A673 (cell line): ENCODE data around the gene BRI3.

Experiments used
- EZH2 ChIP-seq: fragments of 200-600 bp; sonication (generic); IDR thresholded peaks from 2 replicates; pipeline ENCODE4 v1.6.1; 2017; ENCODE audit warnings: borderline replicate concordance, low read depth, mild to moderate bottlenecking, mixed read lengths, antibody characterized with exemption, low read length; ENCODE audit not compliant: poor library complexity, severe bottlenecking
- TF ChIP-seq, protein P1 (sequence below): fragments of 300-800, 200-600 bp; sonication (generic); conservative IDR thresholded peaks from 2 replicates; pipeline ENCODE4 v1.5.1; 2017; ENCODE audit warnings: low read depth, mild to moderate bottlenecking, antibody characterized with exemption, low read length, moderate library complexity, mixed read lengths

DNA sequence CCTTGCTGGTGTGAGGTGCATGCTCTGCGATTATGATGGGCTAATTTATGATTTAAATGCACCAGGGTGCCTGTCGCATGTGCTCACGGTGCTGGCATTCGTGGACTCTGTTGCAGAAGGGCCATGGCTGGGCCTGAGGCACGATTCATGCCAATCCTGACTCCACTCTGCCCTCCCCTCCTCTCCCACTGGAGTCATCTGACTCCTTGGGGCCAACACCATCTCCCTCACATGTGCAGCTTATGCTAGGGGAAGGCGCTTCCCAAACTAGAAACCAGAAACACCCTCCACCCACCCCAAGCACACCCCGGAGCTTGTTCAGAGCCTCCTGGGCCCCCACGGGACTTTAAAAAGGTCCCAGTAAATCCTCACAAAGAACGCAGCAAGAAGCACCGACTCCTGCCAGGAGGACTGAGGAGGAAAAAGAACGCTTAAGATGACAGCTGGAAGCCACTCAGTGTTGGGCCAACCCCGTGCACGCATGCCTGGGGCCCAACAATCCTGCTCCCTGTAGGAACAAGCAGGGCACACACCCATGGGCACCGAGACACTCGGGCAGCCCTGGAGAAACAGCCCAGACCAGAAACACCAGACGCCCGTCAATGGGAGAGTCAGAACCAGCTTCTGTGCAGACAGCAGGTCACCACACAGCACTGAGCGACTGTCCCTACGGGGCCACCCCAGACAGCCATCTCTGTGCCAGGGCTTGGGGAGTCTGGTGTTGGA, 14.1 kb downstream of the BRI3 start:
- TF ChIP-seq, protein P1, sequence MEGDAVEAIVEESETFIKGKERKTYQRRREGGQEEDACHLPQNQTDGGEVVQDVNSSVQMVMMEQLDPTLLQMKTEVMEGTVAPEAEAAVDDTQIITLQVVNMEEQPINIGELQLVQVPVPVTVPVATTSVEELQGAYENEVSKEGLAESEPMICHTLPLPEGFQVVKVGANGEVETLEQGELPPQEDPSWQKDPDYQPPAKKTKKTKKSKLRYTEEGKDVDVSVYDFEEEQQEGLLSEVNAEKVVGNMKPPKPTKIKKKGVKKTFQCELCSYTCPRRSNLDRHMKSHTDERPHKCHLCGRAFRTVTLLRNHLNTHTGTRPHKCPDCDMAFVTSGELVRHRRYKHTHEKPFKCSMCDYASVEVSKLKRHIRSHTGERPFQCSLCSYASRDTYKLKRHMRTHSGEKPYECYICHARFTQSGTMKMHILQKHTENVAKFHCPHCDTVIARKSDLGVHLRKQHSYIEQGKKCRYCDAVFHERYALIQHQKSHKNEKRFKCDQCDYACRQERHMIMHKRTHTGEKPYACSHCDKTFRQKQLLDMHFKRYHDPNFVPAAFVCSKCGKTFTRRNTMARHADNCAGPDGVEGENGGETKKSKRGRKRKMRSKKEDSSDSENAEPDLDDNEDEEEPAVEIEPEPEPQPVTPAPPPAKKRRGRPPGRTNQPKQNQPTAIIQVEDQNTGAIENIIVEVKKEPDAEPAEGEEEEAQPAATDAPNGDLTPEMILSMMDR: no peak
- TF ChIP-seq EZH2: no peak
